Measurements from ENCODE around the gene RRP15. TPM values are rescaled to one million over a fixed set of nuclear protein-coding genes. Genes with fewer than 3 reads are reported as not detected.
A peak's percentile ranks its signal among the peaks of the same experiment; 100 is the strongest.

RRP15 gene
- total and polyA plus RNA-seq, 2 of the 13 experiments (the other 11 are each of a cell fraction or from before 2014, with no cell fraction given) = 2.1 to 37.5 TPM

GRCh38 chr1:218376722-218377121 lies 91.6 kb downstream of the RRP15 start (continued):
- TF ChIP-seq ZNF121 (CRISPR knock-in tag; IDR thresholded peaks at IDR 0.05) (peak; percentile 98), JDP2 (CRISPR knock-in tag; IDR thresholded peaks at IDR 0.05; ENCODE audit: borderline replicate concordance) (no peak), SMYD3 (CRISPR knock-in tag; IDR thresholded peaks at IDR 0.05) (no peak), KAT8 (CRISPR knock-in tag; IDR thresholded peaks at IDR 0.05) (no peak), EEA1 (CRISPR knock-in tag; IDR thresholded peaks at IDR 0.05; ENCODE audit: borderline replicate concordance) (no peak), ERF (CRISPR knock-in tag; IDR thresholded peaks at IDR 0.05) (no peak), PHF21A (CRISPR knock-in tag; IDR thresholded peaks at IDR 0.05) (no peak), UBTF (CRISPR knock-in tag; IDR thresholded peaks at IDR 0.05) (no peak), ZNF20 (CRISPR knock-in tag; IDR thresholded peaks at IDR 0.05) (no peak), RFX3 (CRISPR knock-in tag; IDR thresholded peaks at IDR 0.05) (no peak), ZNF577 (CRISPR knock-in tag; IDR thresholded peaks at IDR 0.05; ENCODE audit: borderline replicate concordance, low read depth) (no peak), FOXO4 (CRISPR knock-in tag; conservative IDR thresholded peaks at IDR 0.05) (no peak), ZNF18 (CRISPR knock-in tag; IDR thresholded peaks at IDR 0.05; ENCODE audit: insufficient replicate concordance) (no peak), SATB2 (CRISPR knock-in tag; IDR thresholded peaks at IDR 0.05) (no peak), REL (CRISPR knock-in tag; conservative IDR thresholded peaks at IDR 0.05) (no peak), NFYC (CRISPR knock-in tag; IDR thresholded peaks at IDR 0.05) (no peak), GLI4 (CRISPR knock-in tag; IDR thresholded peaks at IDR 0.05; ENCODE audit: borderline replicate concordance) (no peak), PAF1 (CRISPR knock-in tag; IDR thresholded peaks at IDR 0.05) (no peak), XRCC5 (optimal IDR thresholded peaks at IDR 0.05; ENCODE audit: low read length) (no peak), KAT2B (IDR thresholded peaks at IDR 0.05; ENCODE audit: borderline replicate concordance, low read depth, low read length) (no peak), SOX13 (IDR thresholded peaks at IDR 0.05) (no peak), SOX13 (CRISPR knock-in tag; conservative IDR thresholded peaks at IDR 0.05 in 1 of 2, IDR thresholded peaks at IDR 0.05 in 1 of 2) (peak in 1 of 2 experiments; percentile 54; a peak in 1 of 4 replicates), DNMT1 (CRISPR knock-in tag; IDR thresholded peaks at IDR 0.05) (no peak), ZFP36 (IDR thresholded peaks at IDR 0.05; ENCODE audit: borderline replicate concordance, low read depth, low read length, partially characterized antibody) (no peak), RCOR2 (CRISPR knock-in tag; IDR thresholded peaks at IDR 0.05) (no peak), JUN (CRISPR knock-in tag; IDR thresholded peaks at IDR 0.05) (no peak), HNRNPUL1 (IDR thresholded peaks at IDR 0.05; ENCODE audit: low read depth, low read length) (no peak), RARG (CRISPR knock-in tag; IDR thresholded peaks at IDR 0.05; ENCODE audit: low read depth) (no peak), HDAC1 (CRISPR knock-in tag; IDR thresholded peaks at IDR 0.05) (no peak), TBX3 (IDR thresholded peaks at IDR 0.05; ENCODE audit: borderline replicate concordance) (no peak)

All from HepG2 (cell line).